Stimulated activated CD4-positive, alpha-beta T cell treated with anti-CD3 and anti-CD28 coated beads, Interleukin-12 subunit alpha, Interleukin-12 subunit beta, amount 100 ng/mL, for 24 hours (primary cell): ENCODE results near the gene SMPD3.

Experiments used
- DNase-seq, 2 experiments: peaks; one replicate each; pipeline ENCODE4 v3.0.0-alpha.2; 2020; ENCODE audit warnings: low read depth in 2 of 2

The SMPD3 gene

DNA sequence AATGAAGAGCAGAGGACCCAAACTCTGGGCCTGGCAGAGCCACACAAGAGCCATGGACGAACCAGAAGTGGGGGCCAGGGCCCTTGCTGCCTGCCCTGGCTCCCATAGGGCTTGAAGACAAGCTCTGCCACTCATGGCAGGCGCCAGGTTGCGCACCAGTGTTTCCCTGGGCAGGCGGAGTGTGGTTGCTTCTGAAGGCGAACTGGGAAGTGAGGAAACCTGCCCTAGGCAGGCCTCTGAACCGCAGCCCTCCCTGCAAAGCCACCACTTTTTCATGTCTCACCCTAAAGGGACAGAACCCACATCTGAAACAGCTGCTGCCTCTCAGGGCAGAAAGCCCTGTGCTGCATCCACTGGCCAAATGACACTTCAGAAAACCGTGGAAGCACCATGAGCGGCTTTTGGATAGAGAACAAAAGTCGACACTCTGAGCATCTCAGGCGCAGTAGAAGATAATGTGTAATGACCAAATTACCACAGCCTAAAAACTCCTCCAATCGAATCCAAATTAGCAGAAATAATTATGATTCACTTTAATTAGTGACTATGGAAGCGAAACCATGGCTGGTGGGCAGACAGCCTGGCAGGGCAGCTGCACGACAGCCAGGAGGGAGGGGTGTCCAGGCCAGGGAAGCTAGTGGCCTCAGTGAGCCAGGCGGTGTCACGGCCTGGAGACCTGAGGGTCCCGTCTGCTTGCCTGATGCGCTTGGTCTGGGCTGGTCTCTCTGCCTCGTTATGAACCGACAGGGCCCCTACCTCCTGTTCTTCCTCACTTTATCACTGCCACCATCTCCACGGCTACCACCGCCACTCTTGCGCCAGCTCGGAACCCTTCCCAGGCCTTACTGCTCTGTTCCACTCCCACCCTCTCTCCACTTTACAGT is 78.4 kb downstream of the SMPD3 start:
- peak in 1 of 2 experiments; percentile 44 for DNase-seq

GRCh38 chr16:68369168-68369567 is 79.1 kb downstream of the SMPD3 start:
- DNase-seq, result no peak

GRCh38 chr16:68368301-68368888 is 79.9 kb downstream of the SMPD3 start:
- no peak for DNase-seq

DNA sequence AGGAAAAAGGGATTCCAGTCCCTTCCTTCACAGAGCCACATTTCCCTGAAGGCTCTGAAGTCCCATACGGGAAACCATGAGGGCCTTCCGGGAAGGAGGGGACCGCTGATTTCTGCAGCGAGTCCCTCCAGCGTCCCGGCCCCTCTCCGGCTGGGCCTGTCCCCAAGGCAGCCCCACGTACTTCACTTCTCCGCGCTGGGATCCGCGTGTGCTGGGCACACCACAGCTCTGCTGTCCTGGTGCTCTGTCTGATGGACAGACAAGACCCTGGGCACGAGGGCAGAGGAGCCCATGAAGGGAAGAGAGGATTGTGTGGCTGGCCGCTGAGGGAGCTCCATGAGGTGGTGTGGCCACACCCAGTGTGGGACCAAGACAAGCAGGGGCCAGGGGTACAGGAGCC is 80.4 kb downstream of the SMPD3 start:
- DNase-seq, result no peak

- no peak for DNase-seq
These were observed 80.9 kb downstream of the SMPD3 start for GRCh38 chr16:68367440-68367839.

GRCh38 chr16:68367030-68367429 is 81.3 kb downstream of the SMPD3 start:
- peak in 1 of 2 experiments; percentile 33 for DNase-seq

- no peak for DNase-seq
These were observed 82.2 kb downstream of the SMPD3 start for GRCh38 chr16:68366062-68366461.

- DNase-seq, result no peak
These were observed 83.0 kb downstream of the SMPD3 start for GRCh38 chr16:68365167-68365817.

DNA sequence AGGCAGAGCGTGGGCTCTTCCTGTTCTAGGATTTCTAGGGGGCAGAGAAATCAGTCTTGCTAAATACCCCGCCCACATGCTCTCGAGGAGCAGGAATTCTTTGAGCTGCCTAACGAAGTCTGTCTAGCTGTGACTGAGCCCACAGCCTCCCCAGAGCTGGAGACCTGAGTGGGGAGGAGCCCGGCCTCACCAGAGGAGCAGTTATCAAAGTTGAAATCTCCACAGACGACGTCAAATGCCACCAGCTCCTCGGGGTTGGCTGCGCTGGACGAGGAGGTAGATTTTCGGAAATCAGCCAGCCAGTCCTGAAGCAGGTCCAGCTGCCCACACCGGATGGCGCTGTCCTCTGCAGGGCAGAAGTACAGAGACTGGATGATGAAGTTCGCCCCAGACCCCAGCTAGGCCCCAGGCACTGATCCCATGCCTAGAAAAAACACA is 83.7 kb downstream of the SMPD3 start:
- DNase-seq, result no peak

- DNase-seq, result no peak
These were observed 84.4 kb downstream of the SMPD3 start for GRCh38 chr16:68363658-68364521.

GRCh38 chr16:68362947-68363657 is 85.2 kb downstream of the SMPD3 start:
- DNase-seq, result no peak

GRCh38 chr16:68362262-68362913 is 85.9 kb downstream of the SMPD3 start:
- DNase-seq, result no peak

DNA sequence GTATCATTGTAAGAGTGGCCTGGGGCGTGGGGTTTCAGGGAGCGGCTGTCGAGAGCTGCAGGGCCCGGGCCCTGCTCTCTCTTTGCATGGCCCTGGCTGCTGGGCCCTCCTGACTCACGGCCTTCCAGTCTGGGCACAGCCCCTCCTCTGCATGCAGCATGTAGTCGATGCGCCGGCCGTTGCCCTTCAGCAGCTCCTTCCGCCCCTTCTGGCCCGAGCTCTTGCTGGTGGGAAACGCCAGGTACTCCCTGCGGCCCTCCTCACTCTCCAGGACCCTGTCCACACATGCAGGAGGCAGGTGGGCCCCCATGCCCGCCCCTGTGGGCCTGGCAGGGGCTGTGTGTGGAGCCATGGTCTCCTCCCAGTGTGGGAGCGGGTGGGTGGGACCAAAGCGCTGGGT is 86.8 kb downstream of the SMPD3 start:
- no peak for DNase-seq

GRCh38 chr16:68360956-68361355 is 87.4 kb downstream of the SMPD3 start:
- DNase-seq, result no peak

- no peak for DNase-seq
These were observed 87.8 kb downstream of the SMPD3 start for GRCh38 chr16:68360547-68360946.

GRCh38 chr16:68359398-68360191 is 88.7 kb downstream of the SMPD3 start:
- no peak for DNase-seq

- DNase-seq, result no peak
These were observed 89.4 kb downstream of the SMPD3 start for GRCh38 chr16:68358951-68359350.

- DNase-seq, result no peak
These were observed 90.4 kb downstream of the SMPD3 start for GRCh38 chr16:68357923-68358322.

GRCh38 chr16:68357521-68357922 is 90.8 kb downstream of the SMPD3 start:
- no peak for DNase-seq

DNA sequence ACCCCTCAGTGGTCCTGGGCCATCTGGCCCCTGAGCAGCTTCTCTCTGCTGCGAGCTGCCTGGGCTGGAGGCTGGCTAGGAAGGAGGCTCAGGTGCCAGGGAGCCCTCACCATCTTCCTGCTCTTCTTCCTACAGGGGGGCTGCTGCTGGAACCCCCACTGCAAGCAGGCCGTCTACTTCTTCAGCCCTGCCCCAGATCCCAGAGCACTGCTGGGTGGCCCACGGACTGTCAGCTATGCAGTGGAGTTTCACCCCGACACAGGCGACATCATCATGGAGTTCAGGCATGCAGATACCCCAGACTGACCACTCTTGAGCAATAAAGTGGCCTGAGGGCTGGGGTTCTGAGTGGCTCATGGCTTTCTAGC is 91.4 kb downstream of the SMPD3 start:
- no peak for DNase-seq
